Amniotic stem cell (primary cell): ENCODE results near the gene CERS5.

ENCODE experiments used
- DNase-seq: peaks from one replicate; lab custom pipeline; 2025; lab: John Stamatoyannopoulos, UW

CERS5 gene

GRCh38 chr12:50167049-50167828 is at the start of gene CERS5:
Gene CERS5 (minus strand): TSS chr12:50167369. CDS start chr12:50167297, 72 bp downstream.
- peak; percentile 97 for DNase-seq

DNA sequence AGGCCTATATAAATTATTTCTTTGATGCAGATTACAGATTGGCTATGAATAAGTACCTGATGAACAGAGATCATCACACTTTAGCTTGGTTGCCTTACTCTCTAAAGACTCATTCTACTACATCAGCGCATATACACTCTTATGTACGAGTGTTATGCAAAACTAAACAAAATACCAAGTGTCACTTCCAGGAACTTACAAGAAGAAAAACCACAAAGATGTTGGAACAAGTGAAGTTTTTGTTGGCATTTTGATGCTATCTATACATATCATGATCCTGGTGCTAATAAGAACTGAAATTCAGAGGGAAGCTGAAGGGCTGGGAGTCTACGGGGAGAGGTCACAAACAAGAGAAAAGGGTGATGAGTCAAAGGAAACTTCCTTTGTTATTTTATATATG is 47.9 kb upstream of the CERS5 start:
- no peak for DNase-seq

DNA sequence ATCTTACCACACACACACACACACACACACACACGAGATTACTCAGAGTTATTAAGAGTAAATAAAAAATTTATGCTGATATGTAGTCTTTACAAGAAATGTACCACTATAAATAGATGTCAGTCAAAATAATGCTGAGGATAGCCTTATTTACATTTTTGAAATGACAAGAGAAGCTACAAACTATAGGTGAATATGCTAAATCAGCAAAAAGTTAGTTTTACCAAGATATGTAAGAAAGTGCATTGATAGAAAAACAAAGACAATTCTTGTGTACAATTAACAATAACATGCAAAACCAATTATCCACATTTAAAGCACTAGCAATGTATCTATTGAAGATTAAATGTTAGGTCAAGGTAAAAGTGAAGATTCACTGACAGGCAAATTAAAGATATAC is 46.8 kb upstream of the CERS5 start:
- no peak for DNase-seq

DNA sequence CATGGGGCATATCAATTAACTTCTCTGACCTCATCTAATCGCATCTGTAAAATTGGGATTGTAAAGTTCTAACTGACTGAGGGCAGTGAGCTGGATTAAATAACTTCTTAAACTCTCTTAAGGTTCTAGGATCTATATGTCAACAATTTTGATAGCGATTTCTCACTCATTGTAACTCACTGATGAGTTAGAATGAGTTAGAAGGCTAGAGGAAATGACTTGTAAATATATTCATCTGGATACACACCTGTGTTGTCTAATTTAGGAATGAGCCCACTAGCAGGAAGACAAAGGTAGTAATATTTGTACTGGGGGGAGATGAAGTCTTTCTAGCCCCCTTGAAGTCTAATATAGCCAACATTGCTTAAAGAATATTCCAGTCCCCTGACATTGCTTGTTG is 46.3 kb upstream of the CERS5 start:
- DNase-seq: no peak

GRCh38 chr12:50212071-50212467 is 44.9 kb upstream of the CERS5 start:
- DNase-seq: no peak

- DNase-seq: no peak
Measured at GRCh38 chr12:50211392-50212070, 44.4 kb upstream of the CERS5 start.

DNA sequence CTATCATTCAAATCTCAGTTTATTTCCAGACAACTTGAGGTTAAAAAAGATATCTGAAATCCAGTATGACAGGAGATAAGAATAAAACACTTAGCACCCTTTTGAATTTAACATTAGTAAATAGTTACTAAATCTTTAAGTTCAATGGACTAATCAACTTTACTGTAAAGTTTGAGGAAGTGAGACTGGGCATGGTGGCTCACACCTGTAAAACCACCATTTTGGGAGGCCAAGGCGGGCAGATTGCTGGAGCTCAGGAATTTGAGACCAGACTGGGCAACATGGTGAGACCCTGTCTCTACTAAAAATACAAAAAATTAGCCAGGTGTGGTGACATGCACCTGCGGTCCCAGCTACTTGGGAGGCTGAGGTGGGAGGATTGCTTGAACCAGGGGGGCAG is 40.3 kb upstream of the CERS5 start:
- no peak for DNase-seq

- DNase-seq: no peak
Measured at GRCh38 chr12:50205648-50206047, 38.5 kb upstream of the CERS5 start.

DNA sequence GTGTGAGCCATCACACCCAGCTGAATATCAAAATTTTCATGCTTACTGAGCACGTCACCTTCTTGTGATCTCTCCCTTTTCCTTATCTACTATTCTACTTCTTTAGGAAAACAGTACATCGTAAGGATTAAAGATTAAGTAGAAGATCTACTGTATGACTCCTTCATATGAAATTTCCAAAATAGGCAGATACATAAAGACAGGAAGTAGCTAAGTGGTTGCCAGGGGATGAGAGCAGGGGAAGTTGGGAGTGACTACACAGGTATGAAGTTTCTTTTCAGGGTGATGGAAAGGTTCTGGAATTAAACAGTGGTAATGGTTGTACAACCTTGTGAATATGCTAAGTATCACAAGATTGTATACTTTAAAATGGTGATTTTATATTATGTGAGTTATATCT is 36.5 kb upstream of the CERS5 start:
- no peak for DNase-seq

DNA sequence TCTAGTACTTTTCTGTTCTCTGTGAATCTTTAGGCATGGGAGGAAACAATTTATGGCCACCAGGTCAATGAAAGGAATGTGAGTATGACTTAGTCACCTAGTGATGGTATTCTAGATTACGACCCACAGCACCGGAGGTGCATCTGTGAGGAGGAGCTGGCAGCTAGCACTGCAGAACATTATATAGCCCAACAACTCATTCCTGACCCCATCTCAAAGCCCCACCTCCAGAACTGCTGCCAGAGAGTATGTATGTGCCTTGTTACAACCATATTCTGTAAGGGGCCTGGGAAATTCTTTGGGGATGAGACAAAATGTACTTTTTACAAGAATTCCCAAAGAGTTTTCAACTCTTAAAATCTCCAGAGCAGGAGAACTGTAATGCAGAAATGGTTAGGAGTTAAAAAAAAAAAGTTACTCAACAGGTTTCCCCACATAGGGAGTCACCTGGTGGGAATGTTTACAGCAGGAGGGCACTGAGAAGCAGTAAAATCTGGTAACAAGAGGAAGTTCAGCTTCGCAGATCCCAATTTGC is 34.9 kb upstream of the CERS5 start:
- no peak for DNase-seq

DNA sequence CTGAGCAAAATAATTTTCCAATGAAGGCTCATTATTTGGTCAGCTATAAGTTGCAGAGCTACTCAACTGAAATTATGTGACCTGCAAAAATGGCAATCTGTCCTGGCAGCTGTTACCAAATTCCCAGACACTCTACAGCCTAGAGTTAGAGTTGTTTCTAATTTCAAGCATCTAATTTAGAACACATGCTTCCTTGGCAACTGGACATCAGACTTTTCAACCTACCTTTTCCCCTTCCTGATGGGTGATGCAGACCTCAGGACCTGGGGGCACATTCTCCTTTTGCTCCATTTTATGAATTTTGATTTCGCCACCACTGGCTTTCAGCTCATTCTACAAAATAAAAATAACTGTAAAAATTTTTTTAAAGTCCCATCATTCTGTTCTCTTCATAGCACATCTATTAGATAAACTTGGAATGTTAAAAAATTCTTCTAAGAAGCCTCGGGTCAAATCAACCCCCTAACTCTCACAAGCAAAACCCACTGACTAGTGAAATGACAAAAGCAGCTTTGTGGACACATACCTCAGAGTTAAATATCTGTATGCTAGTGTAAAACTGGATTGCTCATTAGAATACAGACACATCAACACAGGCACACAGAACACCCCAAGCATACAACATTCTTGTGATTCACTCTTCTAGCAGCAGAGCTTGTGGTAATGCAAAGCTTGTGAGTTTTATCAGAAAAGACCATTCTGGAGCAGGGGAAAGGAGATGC is 33.5 kb upstream of the CERS5 start:
- no peak for DNase-seq

DNA sequence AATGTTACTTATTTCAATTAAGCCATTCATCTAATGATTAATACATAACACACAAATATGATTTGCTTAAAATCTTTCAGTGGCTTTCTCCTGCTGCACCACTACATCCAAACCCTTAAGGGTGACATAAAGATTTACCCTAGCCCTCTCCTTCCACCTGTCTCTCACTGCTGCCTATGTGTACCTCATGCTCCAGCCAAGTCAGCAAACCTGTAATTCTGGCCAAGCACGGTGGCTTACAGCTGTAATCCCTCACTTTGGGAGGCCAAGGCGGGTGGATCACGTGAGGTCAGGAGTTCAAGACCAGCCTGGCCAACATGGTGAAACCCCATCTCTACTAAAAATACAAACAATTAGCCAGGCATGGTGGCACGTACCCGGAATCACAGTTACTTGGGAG is 31.7 kb upstream of the CERS5 start:
- DNase-seq: no peak

- no peak for DNase-seq
Measured at GRCh38 chr12:50197297-50197727, 30.1 kb upstream of the CERS5 start.

- no peak for DNase-seq
Measured at GRCh38 chr12:50196537-50196936, 29.4 kb upstream of the CERS5 start.

DNA sequence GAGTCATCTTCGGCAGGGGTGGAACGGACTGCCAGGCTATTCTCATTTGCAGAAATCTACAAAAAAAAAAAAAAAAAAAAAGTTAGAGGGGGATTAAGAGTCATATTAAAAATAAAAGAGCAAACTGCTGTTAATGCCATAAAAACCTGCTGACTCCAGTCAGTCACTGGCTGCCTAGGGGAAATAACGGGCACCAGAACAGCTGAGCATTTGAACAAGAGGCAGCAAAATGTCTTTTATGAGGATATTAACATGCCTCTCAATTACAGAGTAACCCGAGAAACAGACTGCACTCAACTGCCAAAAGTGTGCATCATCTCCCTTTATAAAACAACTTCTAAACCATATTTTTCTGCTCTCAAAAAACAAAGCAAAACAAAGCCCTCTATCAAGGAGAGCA is 28.7 kb upstream of the CERS5 start:
- no peak for DNase-seq

GRCh38 chr12:50192908-50193307 is 25.7 kb upstream of the CERS5 start:
- DNase-seq: no peak

DNA sequence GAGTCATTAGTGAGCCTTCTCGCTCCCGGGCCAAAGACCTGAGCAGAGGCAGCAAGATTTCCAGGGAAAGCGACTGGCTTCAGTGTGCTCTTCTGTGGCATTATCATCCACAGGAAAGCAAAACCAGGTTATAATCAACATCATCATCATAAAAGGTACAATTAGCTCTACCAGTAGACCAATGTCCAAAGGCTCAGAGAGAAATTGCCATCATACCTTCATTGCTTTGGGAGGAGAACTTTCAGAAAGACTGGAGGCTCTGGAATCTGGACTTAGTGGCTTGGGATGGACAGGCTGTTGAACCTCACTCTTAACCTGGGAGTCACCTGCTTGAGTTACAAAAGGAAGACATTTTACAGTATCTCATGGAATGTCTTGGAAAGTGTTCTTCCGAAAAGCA is 25.1 kb upstream of the CERS5 start:
- DNase-seq: no peak

- DNase-seq: no peak
Measured at GRCh38 chr12:50190859-50191258, 23.7 kb upstream of the CERS5 start.

- DNase-seq: no peak
Measured at GRCh38 chr12:50188875-50189575, 21.9 kb upstream of the CERS5 start.

- DNase-seq: no peak
Measured at GRCh38 chr12:50188241-50188781, 21.1 kb upstream of the CERS5 start.

DNA sequence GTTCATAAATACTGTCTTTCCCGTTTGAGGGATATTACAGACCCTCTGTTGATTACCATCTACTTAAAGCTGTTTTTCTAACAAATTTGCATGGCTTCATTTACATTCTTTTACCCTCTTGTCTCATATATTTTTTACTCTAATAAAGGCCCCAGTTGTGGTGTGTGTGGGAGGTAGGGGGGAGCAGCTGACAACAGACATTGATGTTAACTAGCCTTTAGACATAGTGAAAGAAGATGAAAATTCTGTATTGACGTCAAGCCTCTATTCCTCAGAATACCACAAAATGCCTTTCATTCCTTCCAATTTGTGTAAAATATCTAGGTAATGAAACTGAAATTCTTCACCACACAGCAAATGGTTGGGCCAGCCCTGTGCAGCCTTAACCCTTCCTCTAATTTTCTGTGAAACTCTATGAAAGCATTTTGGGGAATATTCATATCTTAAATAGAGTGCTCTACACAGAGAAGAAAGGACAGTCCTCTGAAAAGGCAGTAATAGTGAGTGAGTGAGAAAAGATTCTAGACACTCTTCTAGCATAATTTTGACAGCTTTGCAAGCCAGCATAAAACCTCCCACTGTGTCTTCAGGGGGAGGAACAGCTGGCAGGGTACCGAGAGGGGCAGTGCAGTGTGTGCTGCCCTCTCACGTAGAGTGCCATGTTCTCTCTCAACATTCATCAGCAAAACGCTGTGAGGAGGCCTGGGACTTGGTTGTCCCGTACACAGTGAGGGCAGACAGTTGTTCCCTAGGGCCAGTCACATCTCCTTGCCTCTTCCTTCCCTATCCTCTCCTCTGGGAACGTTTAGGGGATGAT is 20.1 kb upstream of the CERS5 start:
- peak; percentile 68 for DNase-seq
